Fibroblast of pulmonary artery (primary cell): ENCODE measurements around the gene PDE8A.
"Not testable (repeated sequence)": the region's sequence is repeated elsewhere in the genome, so short reads cannot be mapped to it uniquely, and the experiment has no call there.

Experiments used
- DNase-seq: peaks from one replicate; pipeline ENCODE4 v3.0.0-alpha.2; 2010; ENCODE audit warnings: low read depth
- H3K4me3 ChIP-seq: replicated peaks from 2 replicates; pipeline ENCODE4 v1.5.1; 2011; ENCODE audit warnings: low read depth, mild to moderate bottlenecking, control low read depth, low read length, moderate library complexity
- TF ChIP-seq, protein P1 (sequence below): IDR thresholded peaks from 2 replicates; pipeline ENCODE4 v1.5.1; 2011; ENCODE audit warnings: mild to moderate bottlenecking, control low read depth, low read length, inconsistent platforms; ENCODE audit errors: missing control alignments

PDE8A gene

DNA sequence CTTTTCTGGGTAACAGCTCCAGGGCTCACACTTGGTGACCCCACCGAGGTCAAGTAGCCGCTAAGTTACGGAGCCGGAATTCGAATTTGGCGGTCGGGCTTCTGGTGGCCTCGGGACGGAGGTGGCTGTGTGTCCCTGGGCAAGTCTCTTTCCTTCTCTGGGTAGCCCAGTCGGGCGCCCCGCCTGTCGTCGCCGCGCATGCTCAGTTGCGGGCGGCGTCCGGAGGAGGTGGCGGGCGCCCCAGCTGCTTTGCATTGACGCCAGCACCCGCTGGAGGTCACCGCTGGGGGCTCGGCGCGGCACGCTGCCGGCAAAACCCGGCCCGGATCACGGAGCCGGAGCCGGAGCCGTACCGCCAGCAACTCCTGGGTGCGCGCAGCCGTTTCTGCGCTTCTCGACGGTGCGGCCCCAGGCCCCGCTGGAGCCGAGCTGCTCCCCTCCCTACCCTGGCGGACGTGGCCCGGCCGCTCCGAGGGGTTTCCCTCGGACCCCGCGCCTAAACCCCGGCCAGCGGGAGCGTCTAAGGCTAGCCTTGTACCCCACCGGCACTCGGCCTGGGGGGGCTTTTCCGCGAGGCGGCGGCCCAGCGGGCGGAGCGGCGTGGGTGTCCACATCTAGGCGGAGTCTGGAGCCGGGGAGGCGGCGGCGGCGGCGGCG lies 474 bp upstream of the PDE8A start:
- peak overlapping the region; percentile 83 for H3K4me3 ChIP-seq
- DNase-seq = peak; percentile 98
- TF ChIP-seq, protein P1, sequence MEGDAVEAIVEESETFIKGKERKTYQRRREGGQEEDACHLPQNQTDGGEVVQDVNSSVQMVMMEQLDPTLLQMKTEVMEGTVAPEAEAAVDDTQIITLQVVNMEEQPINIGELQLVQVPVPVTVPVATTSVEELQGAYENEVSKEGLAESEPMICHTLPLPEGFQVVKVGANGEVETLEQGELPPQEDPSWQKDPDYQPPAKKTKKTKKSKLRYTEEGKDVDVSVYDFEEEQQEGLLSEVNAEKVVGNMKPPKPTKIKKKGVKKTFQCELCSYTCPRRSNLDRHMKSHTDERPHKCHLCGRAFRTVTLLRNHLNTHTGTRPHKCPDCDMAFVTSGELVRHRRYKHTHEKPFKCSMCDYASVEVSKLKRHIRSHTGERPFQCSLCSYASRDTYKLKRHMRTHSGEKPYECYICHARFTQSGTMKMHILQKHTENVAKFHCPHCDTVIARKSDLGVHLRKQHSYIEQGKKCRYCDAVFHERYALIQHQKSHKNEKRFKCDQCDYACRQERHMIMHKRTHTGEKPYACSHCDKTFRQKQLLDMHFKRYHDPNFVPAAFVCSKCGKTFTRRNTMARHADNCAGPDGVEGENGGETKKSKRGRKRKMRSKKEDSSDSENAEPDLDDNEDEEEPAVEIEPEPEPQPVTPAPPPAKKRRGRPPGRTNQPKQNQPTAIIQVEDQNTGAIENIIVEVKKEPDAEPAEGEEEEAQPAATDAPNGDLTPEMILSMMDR = no peak

DNA sequence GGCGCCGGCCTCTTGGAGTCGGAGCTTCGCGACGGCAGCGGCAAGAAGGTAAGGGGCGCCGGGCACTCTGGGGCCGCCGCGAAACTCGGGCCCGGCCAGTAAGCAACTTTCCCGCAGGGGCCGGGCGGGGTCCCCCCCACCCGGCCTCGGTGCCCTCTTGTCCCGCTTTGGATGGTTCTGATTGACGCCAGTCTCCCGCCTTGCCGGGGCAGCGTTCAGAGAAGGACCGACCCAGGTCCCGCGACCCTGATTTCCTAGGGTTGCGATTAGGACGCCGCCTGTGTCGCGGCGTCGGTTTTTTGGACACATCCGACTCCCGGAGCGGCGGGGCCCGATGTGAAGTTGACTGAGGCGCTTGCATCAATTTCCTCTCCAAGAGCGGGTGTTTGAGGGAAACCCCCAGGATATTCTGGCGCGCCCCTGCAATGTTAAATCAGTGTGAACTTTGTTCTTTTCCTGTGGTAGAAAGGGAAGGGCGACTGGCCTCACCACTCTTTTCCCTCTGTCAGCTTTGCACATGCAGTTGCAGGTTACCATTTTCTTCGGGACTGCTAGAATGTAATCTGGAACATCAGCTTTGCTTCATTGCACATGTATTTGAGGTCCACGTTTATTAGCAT lies 755 bp downstream of the PDE8A start:
- TF ChIP-seq, protein P1 = no peak
- H3K4me3 ChIP-seq = peak overlapping the region; percentile 83
- peak; percentile 36 for DNase-seq

DNA sequence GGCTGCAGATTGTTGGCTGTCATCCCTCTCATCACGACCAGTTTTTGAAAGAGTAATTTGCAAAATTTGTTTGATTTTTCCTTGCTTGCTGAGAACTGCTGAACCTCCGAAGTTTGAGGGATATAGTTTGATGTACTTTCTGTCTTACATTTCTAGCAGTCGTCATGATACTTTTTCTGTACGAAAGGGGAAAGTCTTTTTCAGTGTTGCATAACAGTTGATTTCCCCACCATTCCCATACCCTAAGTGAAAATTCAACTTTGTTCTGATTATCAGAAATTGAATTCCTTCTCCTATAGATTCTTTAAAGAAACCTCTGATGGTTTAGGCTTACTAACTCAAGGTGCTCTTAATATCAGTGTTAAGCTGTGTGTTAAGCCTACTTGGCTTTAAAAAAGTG lies 1.6 kb downstream of the PDE8A start:
- H3K4me3 ChIP-seq = peak overlapping the region; percentile 83
- peak; percentile 30 for DNase-seq
- TF ChIP-seq, protein P1 = no peak

DNA sequence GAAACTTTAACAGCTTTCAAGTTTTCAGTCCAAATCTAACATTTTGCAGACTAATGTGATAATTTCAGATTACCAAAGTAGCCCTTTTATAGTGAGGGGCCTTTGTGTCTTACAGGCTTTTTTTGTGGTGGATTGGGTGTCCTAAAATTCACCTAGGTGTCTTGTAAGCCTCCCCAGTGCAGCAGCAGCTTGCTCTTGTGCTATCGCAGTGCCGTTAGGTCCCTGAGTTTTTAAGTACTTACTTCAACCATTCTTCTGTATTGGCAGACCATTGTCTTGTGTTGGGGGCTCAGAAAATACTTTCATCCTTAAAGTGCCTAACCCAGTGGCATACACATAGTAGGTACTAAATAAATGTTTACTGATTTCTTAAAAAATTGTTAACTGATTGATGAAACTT lies 2.1 kb downstream of the PDE8A start:
- TF ChIP-seq, protein P1 = no peak
- peak overlapping the region; percentile 83 for H3K4me3 ChIP-seq
- DNase-seq = no peak

DNA sequence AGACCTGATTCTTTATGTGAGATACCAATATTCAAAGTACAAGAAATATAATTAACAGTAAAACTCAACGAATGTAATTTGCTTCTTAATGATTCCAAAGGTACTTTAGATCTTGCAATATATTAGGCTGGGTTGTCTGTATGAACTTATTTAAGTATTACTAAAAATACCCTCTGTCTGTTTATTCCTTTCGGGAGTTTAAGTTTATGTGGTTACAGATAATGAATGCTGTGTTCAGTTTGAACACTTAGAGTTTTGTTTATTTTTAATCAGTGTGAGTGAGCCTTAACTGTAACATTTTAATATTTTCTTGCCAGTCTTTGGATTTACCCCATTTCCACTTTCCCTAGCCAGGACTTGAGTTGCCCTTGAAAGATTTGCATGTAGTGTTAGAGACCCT lies 3.5 kb downstream of the PDE8A start:
- DNase-seq = no peak
- TF ChIP-seq, protein P1 = no peak

DNA sequence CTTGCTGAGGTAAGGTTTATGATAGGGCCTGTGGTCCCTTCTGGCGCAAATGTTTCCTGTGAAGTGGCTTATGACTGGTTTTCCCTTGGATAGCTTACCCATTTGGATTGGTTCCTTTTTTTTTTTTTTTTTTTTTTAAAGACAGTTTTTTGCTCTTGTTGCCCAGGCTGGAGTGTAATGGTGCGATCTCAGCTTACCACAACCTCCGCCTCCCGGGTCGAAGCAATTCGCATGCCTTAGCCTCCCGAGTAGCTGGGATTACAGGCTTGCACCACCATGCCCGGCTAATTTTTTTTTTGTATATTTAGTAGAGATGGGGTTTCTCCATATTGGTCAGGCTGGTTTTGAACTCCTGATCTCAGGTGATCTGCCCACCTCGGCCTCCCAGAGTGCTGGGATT lies 5.7 kb downstream of the PDE8A start:
- not testable (repeated sequence) for DNase-seq, H3K4me3 ChIP-seq

More for the DNA sequence above, 3.5 kb downstream of the PDE8A start:
- no peak overlapping the region for H3K4me3 ChIP-seq

DNA sequence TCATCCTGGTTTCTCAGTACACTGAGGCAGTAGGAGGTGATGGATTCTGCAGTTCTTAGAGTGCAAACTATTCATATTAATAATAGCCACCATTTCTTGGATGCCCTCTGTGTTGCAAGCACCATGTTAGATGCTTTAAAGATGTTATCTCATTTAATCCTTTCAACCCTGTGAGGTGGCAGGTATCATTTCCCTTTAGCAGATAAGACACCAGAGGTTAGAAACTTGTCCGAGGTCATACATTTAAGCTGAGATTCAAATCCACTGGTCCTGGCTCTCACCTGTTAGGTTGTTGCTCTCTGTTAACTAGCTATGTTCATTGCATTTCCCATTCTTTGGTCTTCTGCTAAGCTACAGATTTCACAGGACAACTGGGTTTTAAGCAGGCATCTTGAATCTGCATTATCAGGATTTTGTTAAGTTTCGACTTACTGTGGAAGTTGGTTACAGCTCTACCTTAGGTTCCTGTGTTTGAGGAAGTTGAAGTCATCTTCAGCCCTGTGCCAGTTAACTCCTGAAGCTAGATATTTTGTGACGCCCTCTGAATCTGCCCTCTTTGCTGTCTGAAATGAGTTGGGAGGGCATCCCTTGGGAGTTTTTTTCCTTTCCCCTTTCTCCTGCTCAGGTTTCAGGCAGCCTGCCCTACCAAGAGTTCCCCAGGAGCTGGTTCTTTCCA lies 6.4 kb downstream of the PDE8A start:
- DNase-seq = no peak
- TF ChIP-seq, protein P1 = no peak
- H3K4me3 ChIP-seq = no peak overlapping the region
